ENCODE data around the gene OSBPL7.

GRCh38 chr17:47844227-47844626 lies 22.6 kb upstream of the OSBPL7 start:
- no peak for TF ChIP-seq CTCF (IDR thresholded peaks at IDR 0.05)
- no peak for TF ChIP-seq POLR2A (IDR thresholded peaks at IDR 0.05)
